Testis (tissue), 3 donors: ENCODE data around the gene CDKN1A. TPM values are rescaled to one million over a fixed set of nuclear protein-coding genes. Genes with fewer than 3 reads are reported as not detected.
A peak's percentile ranks its signal among the peaks of the same experiment; 100 is the strongest.

Experiments used
- DNase-seq: peaks from one replicate; pipeline ENCODE4 v3.0.0-alpha.2; 2019
- H3K27ac ChIP-seq, 2 donors: fragments of 200-600 bp; sonication (generic); one replicate each; pipeline ENCODE4 v1.5.1; 2019
- H3K27me3 ChIP-seq: fragments of 200-600 bp; sonication (generic); one replicate; pipeline ENCODE4 v1.5.1; 2019
- H3K36me3 ChIP-seq: fragments of 200-600 bp; sonication (generic); one replicate; pipeline ENCODE4 v1.5.1; 2017; ENCODE audit warnings: low read depth; ENCODE audit errors: missing control alignments
- H3K4me1 ChIP-seq: fragments of 200-600 bp; sonication (generic); one replicate; pipeline ENCODE4 v1.5.1; 2019
- H3K4me3 ChIP-seq, 2 donors: fragments of 200-600 bp; sonication (generic); one replicate each; pipeline ENCODE4 v1.5.1; 2017 to 2019
- H3K9me3 ChIP-seq: fragments of 200-600 bp; sonication (generic); one replicate; pipeline ENCODE4 v1.5.1; 2017
- CTCF ChIP-seq, 3 experiments: fragments of 450-650 bp in 2 of 3; fragments of 200-600 bp in 1 of 3; sonication (generic) in 1 of 3; IDR thresholded peaks; one replicate each; pipeline ENCODE4 v1.5.1; 2016 to 2019; ENCODE audit warnings: antibody characterized with exemption in 3 of 3, mild to moderate bottlenecking in 2 of 3, moderate library complexity in 1 of 3
- POLR2A ChIP-seq: fragments of 450-650 bp; IDR thresholded peaks from one replicate; pipeline ENCODE4 v1.6.1; 2017; ENCODE audit warnings: antibody characterized with exemption, mild to moderate bottlenecking, moderate library complexity
- WGBS, 2 donors: methylation state at CpG; one replicate each; pipeline ENCODE4 v1.1.5; 2018; 5-methylcytosine and 5-hydroxymethylcytosine counted together
- intact Hi-C: fragments of 100-400 bp; cut with DNase I; formaldehyde crosslinking; loops from one replicate; pipeline ENCODE4 v1.15.1; 2023; ENCODE audit warnings: low total_unique reads
- polyA plus RNA-seq: library from polyadenylated mRNA; stranded (reverse); fragments of 350-450 nt; fragmentation: Illumina TruSeq; extraction: RNeasy Lipid Tissue Mini Kit (QIAGEN cat#74804); gene quantifications from one replicate; pipeline ENCODE4 v1.2.3, GENCODE V29; 2014; ENCODE audit warnings: low read depth, low replicate concordance; ENCODE audit not compliant: insufficient read depth
- total RNA-seq, 2 donors: library from RNA; depleted of rRNA; stranded (reverse); fragments of >200 nt; gene quantifications; one replicate each; pipeline ENCODE4 v1.2.3, GENCODE V29; 2016

The CDKN1A gene
- total and polyA plus RNA-seq, 3 donors from 2014 or later, result 64.2 to 154 (median 154) TPM

- DNase-seq, result no peak
- no peaks in the 10 kb centered on the region for H3K9me3 ChIP-seq
- intact Hi-C loops, result no loop called here
- no peaks in the 10 kb centered on the region for H3K27me3 ChIP-seq
- WGBS, 2 donors, result 79 to 85% methylated on average over 6 of the region's 6 CpGs
- H3K4me3 ChIP-seq, result no peak overlapping the region
- peaks cover 24% of the 10 kb centered on the region for H3K4me1 ChIP-seq
- no peaks in the 10 kb centered on the region for H3K36me3 ChIP-seq
- TF ChIP-seq POLR2A (no peak), CTCF (IDR thresholded peaks at IDR 0.05) (no peak)
- H3K27ac ChIP-seq, result no peak overlapping the region
Measured at GRCh38 chr6:36662827-36663256, 15.7 kb upstream of the CDKN1A start.

GRCh38 chr6:36663504-36664446 lies 14.7 kb upstream of the CDKN1A start:
- Histone ChIP-seq H3K9me3 (no peaks in the 10 kb centered on the region), H3K36me3 (no peaks in the 10 kb centered on the region), H3K4me3 (no peak overlapping the region), H3K27ac (no peak overlapping the region), H3K27me3 (no peaks in the 10 kb centered on the region), H3K4me1 (peaks cover 24% of the 10 kb centered on the region)
- DNase-seq, result no peak
- intact Hi-C loops, result no loop called here
- WGBS, 2 donors, result 70 to 77% methylated on average over 4 of the region's 4 CpGs
- TF ChIP-seq CTCF (IDR thresholded peaks at IDR 0.05), result no peak
- TF ChIP-seq POLR2A, result no peak

DNA sequence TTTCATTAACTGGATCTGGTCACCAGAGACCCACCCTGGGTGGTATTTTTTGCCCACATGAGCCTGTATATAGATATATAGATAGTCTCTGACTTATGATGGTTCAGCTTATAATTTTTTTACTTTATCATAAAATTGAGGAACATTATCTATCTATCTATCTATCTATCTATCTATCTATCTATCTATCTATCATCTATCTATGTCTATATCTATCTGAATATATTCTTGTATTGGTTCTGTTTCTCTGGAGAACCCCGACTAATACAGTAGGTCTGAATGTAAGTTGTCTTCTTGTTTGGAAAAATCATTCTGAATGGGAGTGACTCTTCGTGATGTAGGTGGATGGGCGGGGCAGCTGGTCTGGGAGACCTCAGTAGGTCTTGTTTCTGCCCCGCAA lies 13.3 kb upstream of the CDKN1A start:
- Histone ChIP-seq H3K27me3 (no peaks in the 10 kb centered on the region), H3K36me3 (no peaks in the 10 kb centered on the region), H3K27ac (no peak overlapping the region), H3K4me1 (peaks cover 24% of the 10 kb centered on the region), H3K9me3 (no peaks in the 10 kb centered on the region), H3K4me3 (no peak overlapping the region)
- intact Hi-C loops, result no loop called here
- WGBS, 2 donors, result 93 to 98% methylated on average over 4 of the region's 4 CpGs
- TF ChIP-seq POLR2A (no peak), CTCF (IDR thresholded peaks at IDR 0.05) (no peak)
- DNase-seq, result no peak

- Histone ChIP-seq H3K27me3 (no peaks in the 10 kb centered on the region), H3K36me3 (no peaks in the 10 kb centered on the region), H3K4me3 (no peak overlapping the region), H3K4me1 (peaks cover 19% of the 10 kb centered on the region), H3K27ac (peak overlapping the region; percentile 76 to 82), H3K9me3 (no peaks in the 10 kb centered on the region)
- intact Hi-C loops, result no loop called here
- TF ChIP-seq POLR2A (no peak), CTCF (IDR thresholded peaks at IDR 0.05) (no peak)
- 88 to 93% methylated on average over 2 of the region's 2 CpGs for WGBS, 2 donors
- no peak for DNase-seq
Measured at GRCh38 chr6:36666287-36666686, 12.2 kb upstream of the CDKN1A start.
